ENCODE measurements around the gene RAB27B. TPM values are rescaled to one million over a fixed set of nuclear protein-coding genes. Genes with fewer than 3 reads are reported as not detected.

RAB27B gene
- total RNA-seq, 1 donor from 2014 or later: 1.6 TPM

GRCh38 chr18:54859667-54860421 lies 31.6 kb downstream of the RAB27B start:
- DNase-seq (ENCODE audit: low read depth): no peak
- TF ChIP-seq CTCF (IDR thresholded peaks at IDR 0.05; ENCODE audit: insufficient read depth, low read length, poor library complexity, severe bottlenecking): no peak
- H3K4me3 ChIP-seq (ENCODE audit: low read depth, low read length): no peak overlapping the region
- H3K36me3 ChIP-seq (ENCODE audit: control insufficient read depth, insufficient read depth, low read length): no peaks in the 10 kb centered on the region
- no peaks in the 10 kb centered on the region for H3K27me3 ChIP-seq (ENCODE audit: control insufficient read depth, insufficient read depth, low read length)

DNA sequence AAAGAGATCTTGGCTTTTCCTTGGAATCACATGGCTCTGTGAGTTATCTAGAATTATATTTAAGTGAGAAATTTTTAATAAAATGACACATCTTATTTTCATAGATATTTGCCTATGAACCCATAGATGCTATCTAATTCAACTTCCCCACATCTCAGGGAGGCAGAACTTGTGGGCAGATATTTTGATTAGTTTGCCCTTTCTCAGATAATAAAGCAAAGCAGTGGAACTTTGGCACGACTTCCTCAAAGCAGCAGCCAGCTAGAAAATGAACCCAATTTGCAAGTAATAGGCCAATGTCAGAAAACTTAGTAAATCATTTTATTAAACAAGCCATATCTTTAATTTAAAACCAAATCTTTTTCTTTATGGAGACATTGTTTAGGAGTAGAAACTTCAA lies 32.7 kb downstream of the RAB27B start:
- Histone ChIP-seq H3K36me3 (ENCODE audit: control insufficient read depth, insufficient read depth, low read length) (no peaks in the 10 kb centered on the region), H3K27me3 (ENCODE audit: control insufficient read depth, insufficient read depth, low read length) (no peaks in the 10 kb centered on the region), H3K4me3 (ENCODE audit: low read depth, low read length) (no peak overlapping the region)
- no peak for TF ChIP-seq CTCF (IDR thresholded peaks at IDR 0.05; ENCODE audit: insufficient read depth, low read length, poor library complexity, severe bottlenecking)
- no peak for DNase-seq (ENCODE audit: low read depth)

GRCh38 chr18:54867131-54867530 lies 38.9 kb downstream of the RAB27B start:
- no peak for DNase-seq (ENCODE audit: low read depth)
- H3K36me3 ChIP-seq (ENCODE audit: control insufficient read depth, insufficient read depth, low read length): no peaks in the 10 kb centered on the region
- no peak overlapping the region for H3K4me3 ChIP-seq (ENCODE audit: low read depth, low read length)
- H3K27me3 ChIP-seq (ENCODE audit: control insufficient read depth, insufficient read depth, low read length): no peaks in the 10 kb centered on the region
- no peak for TF ChIP-seq CTCF (IDR thresholded peaks at IDR 0.05; ENCODE audit: insufficient read depth, low read length, poor library complexity, severe bottlenecking)

- no peaks in the 10 kb centered on the region for H3K27me3 ChIP-seq (ENCODE audit: control insufficient read depth, insufficient read depth, low read length)
- TF ChIP-seq CTCF (IDR thresholded peaks at IDR 0.05; ENCODE audit: insufficient read depth, low read length, poor library complexity, severe bottlenecking): no peak
- no peak for DNase-seq (ENCODE audit: low read depth)
- no peak overlapping the region for H3K4me3 ChIP-seq (ENCODE audit: low read depth, low read length)
- H3K36me3 ChIP-seq (ENCODE audit: control insufficient read depth, insufficient read depth, low read length): no peaks in the 10 kb centered on the region
Observed at GRCh38 chr18:54871231-54871630, 43.0 kb downstream of the RAB27B start.

- DNase-seq (ENCODE audit: low read depth): no peak
- Histone ChIP-seq H3K4me3 (ENCODE audit: low read depth, low read length) (no peak overlapping the region), H3K27me3 (ENCODE audit: control insufficient read depth, insufficient read depth, low read length) (no peaks in the 10 kb centered on the region), H3K36me3 (ENCODE audit: control insufficient read depth, insufficient read depth, low read length) (no peaks in the 10 kb centered on the region)
- no peak for TF ChIP-seq CTCF (IDR thresholded peaks at IDR 0.05; ENCODE audit: insufficient read depth, low read length, poor library complexity, severe bottlenecking)
Observed at GRCh38 chr18:54872681-54873080, 44.4 kb downstream of the RAB27B start.

GRCh38 chr18:54873884-54874255 lies 45.6 kb downstream of the RAB27B start:
- TF ChIP-seq CTCF (IDR thresholded peaks at IDR 0.05; ENCODE audit: insufficient read depth, low read length, poor library complexity, severe bottlenecking): no peak
- no peaks in the 10 kb centered on the region for H3K36me3 ChIP-seq (ENCODE audit: control insufficient read depth, insufficient read depth, low read length)
- no peaks in the 10 kb centered on the region for H3K27me3 ChIP-seq (ENCODE audit: control insufficient read depth, insufficient read depth, low read length)
- no peak for DNase-seq (ENCODE audit: low read depth)
- no peak overlapping the region for H3K4me3 ChIP-seq (ENCODE audit: low read depth, low read length)

Measured in kidney epithelial cell (primary cell).